Fibroblast of lung (primary cell): ENCODE data around the gene GPX4. TPM values are rescaled to one million over a fixed set of nuclear protein-coding genes. Genes with fewer than 3 reads are reported as not detected.

Experiments
- DNase-seq, 2 donors: peaks; one replicate each; pipeline versions ENCODE4 v3.0.0 to v3.0.0-alpha.2; 2010; ENCODE audit warnings: low read depth in 2 of 2
- H2AFZ ChIP-seq: 2 replicates; pipeline ENCODE4 v1.5.1; 2012; ENCODE audit warnings: low read length, control low read depth, inconsistent platforms
- H3K27ac ChIP-seq: 2 replicates; pipeline ENCODE4 v1.5.1; 2011; ENCODE audit warnings: low read length, control low read depth; ENCODE audit not compliant: insufficient read depth
- H3K27me3 ChIP-seq: 2 replicates; pipeline ENCODE4 v1.5.1; 2011; ENCODE audit warnings: mild to moderate bottlenecking, low read length; ENCODE audit not compliant: control insufficient read depth, insufficient read depth
- H3K36me3 ChIP-seq: 2 replicates; pipeline ENCODE4 v1.5.1; 2011; ENCODE audit warnings: low read length; ENCODE audit not compliant: control insufficient read depth, insufficient read depth
- H3K4me1 ChIP-seq: 2 replicates; pipeline ENCODE4 v1.5.1; 2011; ENCODE audit warnings: low read length; ENCODE audit not compliant: control insufficient read depth, insufficient read depth; ENCODE audit errors: extremely low read depth
- H3K4me2 ChIP-seq: 2 replicates; pipeline ENCODE4 v1.5.1; 2011; ENCODE audit warnings: low read length, control low read depth; ENCODE audit not compliant: insufficient read depth; ENCODE audit errors: extremely low read depth
- H3K4me3 ChIP-seq, 4 experiments: fragments of 200-600 bp in 1 of 4; sonication (generic) in 1 of 4; replicated peaks in 1 of 4; 2 replicates each; pipeline ENCODE4 v1.5.1; 2011 to 2016; ENCODE audit warnings: low read length in 4 of 4, low read depth in 3 of 4, mild to moderate bottlenecking in 3 of 4, control low read depth in 2 of 4, inconsistent platforms in 1 of 4, mixed read lengths in 1 of 4; ENCODE audit not compliant: insufficient read depth in 1 of 4; ENCODE audit errors: control extremely low read depth in 1 of 4
- H3K79me2 ChIP-seq: 2 replicates; pipeline ENCODE4 v1.5.1; 2012; ENCODE audit warnings: mild to moderate bottlenecking, low read length, inconsistent platforms; ENCODE audit not compliant: control insufficient read depth, insufficient read depth
- H3K9ac ChIP-seq: 2 replicates; pipeline ENCODE4 v1.5.1; 2011; ENCODE audit warnings: mild to moderate bottlenecking, low read length, control low read depth; ENCODE audit not compliant: insufficient read depth
- H3K9me3 ChIP-seq: 2 replicates; pipeline ENCODE4 v1.5.1; 2012; ENCODE audit warnings: low read depth, low read length; ENCODE audit not compliant: control insufficient read depth, insufficient read depth
- H4K20me1 ChIP-seq: 2 replicates; pipeline ENCODE4 v1.5.1; 2011; ENCODE audit warnings: low read length; ENCODE audit not compliant: control insufficient read depth, insufficient read depth; ENCODE audit errors: extremely low read depth
- CTCF ChIP-seq, 2 donors: IDR thresholded peaks in 1 of 2; conservative IDR thresholded peaks in 1 of 2; 1 replicate in 1 of 2; 2 replicates in 1 of 2; pipeline ENCODE4 v1.5.1; 2011 to 2012; ENCODE audit warnings: low read length in 2 of 2, control low read depth in 1 of 2, inconsistent platforms in 1 of 2, low read depth in 1 of 2, mild to moderate bottlenecking in 1 of 2
- EZH2 ChIP-seq: IDR thresholded peaks from 2 replicates; pipeline ENCODE4 v1.5.1; 2012; ENCODE audit warnings: low read length, control low read depth, mild to moderate bottlenecking; ENCODE audit errors: missing control alignments
- polyA plus RNA-seq, 2 donors: library from polyadenylated mRNA; depleted of rRNA in 1 of 2; stranded (reverse) in 1 of 2; unstranded in 1 of 2; fragments of >200 nt; gene quantifications; 2 replicates each; pipeline ENCODE4 v1.2.1, GENCODE V29; 2011 to 2012; ENCODE audit warnings: missing spikeins in 1 of 2
- total RNA-seq: library from RNA; depleted of rRNA; stranded (reverse); fragments of >200 nt; gene quantifications from 2 replicates; pipeline ENCODE4 v1.2.1, GENCODE V29; 2014

The GPX4 gene
- total and polyA plus RNA-seq, 2 donors (not counting 1 experiment from before 2014, with no cell fraction given): 325 to 430 TPM

GRCh38 chr19:1079566-1080111 is 24.2 kb upstream of the GPX4 start:
- no peak overlapping the region for H3K27ac ChIP-seq
- TF ChIP-seq CTCF (conservative IDR thresholded peaks at IDR 0.05 in 1 of 2, IDR thresholded peaks at IDR 0.05 in 1 of 2; ENCODE audit: low read depth in 1 of 2, low read length in 2 of 2) (no peak), EZH2 (no peak)
- no peak overlapping the region for H3K4me2 ChIP-seq
- no peaks in the 10 kb centered on the region for H3K9me3 ChIP-seq
- H2AFZ ChIP-seq: no peak overlapping the region
- H3K9ac ChIP-seq: no peak overlapping the region
- no peaks in the 10 kb centered on the region for H3K27me3 ChIP-seq
- no peak for DNase-seq
- H3K4me3 ChIP-seq: no peak overlapping the region
- no peaks in the 10 kb centered on the region for H4K20me1 ChIP-seq
- no peaks in the 10 kb centered on the region for H3K36me3 ChIP-seq
- H3K79me2 ChIP-seq: no peaks in the 10 kb centered on the region
- H3K4me1 ChIP-seq: peaks cover 2% of the 10 kb centered on the region

GRCh38 chr19:1080360-1081161 is 23.2 kb upstream of the GPX4 start:
- Histone ChIP-seq H3K4me2 (no peak overlapping the region), H3K27ac (no peak overlapping the region), H2AFZ (no peak overlapping the region), H4K20me1 (no peaks in the 10 kb centered on the region), H3K36me3 (no peaks in the 10 kb centered on the region), H3K9ac (no peak overlapping the region), H3K9me3 (no peaks in the 10 kb centered on the region), H3K4me3 (no peak overlapping the region), H3K4me1 (peaks cover 2% of the 10 kb centered on the region), H3K27me3 (no peaks in the 10 kb centered on the region), H3K79me2 (no peaks in the 10 kb centered on the region)
- DNase-seq: no peak
- no peak for TF ChIP-seq CTCF (conservative IDR thresholded peaks at IDR 0.05 in 1 of 2, IDR thresholded peaks at IDR 0.05 in 1 of 2; ENCODE audit: low read depth in 1 of 2, low read length in 2 of 2)
- no peak for TF ChIP-seq EZH2

- Histone ChIP-seq H3K36me3 (no peaks in the 10 kb centered on the region), H3K4me3 (no peak overlapping the region), H3K4me2 (no peak overlapping the region), H4K20me1 (no peaks in the 10 kb centered on the region), H3K9me3 (no peaks in the 10 kb centered on the region), H2AFZ (no peak overlapping the region), H3K9ac (no peak overlapping the region), H3K27ac (no peak overlapping the region), H3K27me3 (no peaks in the 10 kb centered on the region), H3K4me1 (no peaks in the 10 kb centered on the region), H3K79me2 (no peaks in the 10 kb centered on the region)
- DNase-seq: no peak
- no peak for TF ChIP-seq CTCF (conservative IDR thresholded peaks at IDR 0.05 in 1 of 2, IDR thresholded peaks at IDR 0.05 in 1 of 2; ENCODE audit: low read depth in 1 of 2, low read length in 2 of 2)
- TF ChIP-seq EZH2: no peak
These were observed 22.3 kb upstream of the GPX4 start for GRCh38 chr19:1081301-1082164.
